GM21529 (cell line): ENCODE data around the gene LPXN.
A peak's percentile ranks its signal among the peaks of the same experiment; 100 is the strongest.

Experiments
- ATAC-seq: cut with Tn5 transposase; IDR thresholded peaks from one replicate; pipeline ENCODE4 v1.9.1; 2021; ENCODE audit not compliant: unreplicated experiment

LPXN gene

DNA sequence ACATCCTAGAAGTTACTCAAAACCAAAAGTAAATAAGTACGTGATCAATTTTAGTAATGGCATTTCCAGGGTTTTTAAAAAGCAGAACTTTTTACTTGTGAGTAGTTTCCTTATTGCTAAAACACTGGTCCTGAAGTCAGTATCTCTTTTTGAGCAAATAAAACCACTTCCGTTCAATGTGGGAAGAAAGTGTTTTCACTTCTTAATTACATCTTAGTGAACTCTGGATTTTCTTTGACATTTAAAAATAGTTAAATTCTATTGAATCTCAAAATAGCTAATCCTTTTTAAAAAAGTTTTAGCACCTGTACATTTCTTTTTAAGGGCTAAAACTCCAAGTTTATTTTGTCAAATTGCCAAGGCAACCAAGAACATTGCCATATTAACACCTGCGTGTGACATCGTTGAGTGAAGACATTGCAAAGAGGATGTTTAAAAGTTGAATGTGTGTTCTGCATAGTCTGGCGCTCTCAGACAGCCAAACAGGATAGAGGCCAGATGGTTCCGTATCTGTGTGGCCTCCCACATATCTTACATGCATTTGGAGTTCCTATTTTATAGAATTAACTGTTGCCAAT, 50.5 kb downstream of the LPXN start:
- peak; percentile 86 for ATAC-seq

DNA sequence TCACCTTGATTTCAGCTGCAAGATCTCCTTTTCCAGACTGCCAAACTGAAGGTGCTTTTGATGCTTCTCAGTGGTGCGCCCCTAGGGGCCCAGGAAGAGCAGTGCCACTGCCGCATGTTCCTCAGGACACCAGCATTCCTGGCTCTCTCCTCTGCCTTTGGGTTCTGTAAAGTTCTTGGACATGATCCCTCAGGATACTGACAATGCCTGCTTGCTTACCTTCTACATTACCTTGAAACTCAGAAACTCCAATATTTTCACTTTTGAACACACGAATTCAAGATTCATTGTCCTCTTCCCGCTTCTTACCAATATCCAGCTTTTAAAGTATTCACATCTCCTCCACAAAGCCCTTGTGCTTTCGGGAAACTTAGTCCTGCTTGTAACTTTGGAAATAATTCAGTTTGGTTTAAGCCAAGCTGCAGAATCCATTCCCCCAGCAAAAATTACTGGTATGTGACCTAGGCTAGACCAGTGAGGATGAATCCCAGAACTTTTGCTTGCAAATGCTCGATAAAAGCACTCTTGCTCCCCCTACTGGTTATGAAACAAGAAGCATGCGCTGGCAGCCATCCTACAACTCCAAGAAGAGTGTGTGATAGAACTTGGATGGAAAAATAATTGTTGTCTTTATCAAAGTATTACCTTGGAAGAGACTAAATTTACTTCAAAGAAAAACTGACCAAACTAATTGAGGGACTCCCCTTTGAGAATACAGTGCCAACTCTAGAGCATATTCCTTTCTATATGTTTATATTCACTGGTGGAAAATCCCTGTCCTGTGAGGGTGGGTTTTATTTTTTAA, 51.2 kb downstream of the LPXN start:
- ATAC-seq: peak; percentile 42

DNA sequence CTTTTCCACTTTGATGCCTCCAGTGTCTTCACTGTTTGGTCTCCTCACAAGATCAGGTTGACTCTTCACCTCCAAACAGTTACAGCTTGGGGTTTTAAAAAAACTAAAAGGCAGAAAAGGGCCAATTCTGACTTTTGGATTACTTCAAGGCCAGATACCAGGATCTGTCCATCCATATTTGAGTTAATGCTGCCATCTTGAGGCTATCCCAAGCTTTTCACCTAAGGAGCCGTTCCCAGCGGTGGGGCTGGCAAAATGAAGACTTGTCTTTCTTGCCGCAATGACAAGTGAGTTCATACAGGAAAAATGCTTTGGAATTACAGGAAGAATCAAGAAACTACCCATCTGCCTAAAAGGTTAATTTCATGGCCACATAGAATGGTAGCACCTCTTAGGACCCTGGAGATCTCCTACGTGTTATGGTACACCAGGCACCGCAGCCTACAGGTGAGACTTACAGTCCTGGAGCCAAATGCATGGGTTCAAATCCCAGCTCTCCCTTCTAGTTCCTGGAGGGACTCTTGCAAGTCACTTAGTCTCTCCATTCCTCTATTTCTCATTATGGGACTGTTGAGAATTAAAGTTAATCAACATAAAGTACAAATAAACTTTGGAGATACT, 61.8 kb downstream of the LPXN start:
- no peak for ATAC-seq

DNA sequence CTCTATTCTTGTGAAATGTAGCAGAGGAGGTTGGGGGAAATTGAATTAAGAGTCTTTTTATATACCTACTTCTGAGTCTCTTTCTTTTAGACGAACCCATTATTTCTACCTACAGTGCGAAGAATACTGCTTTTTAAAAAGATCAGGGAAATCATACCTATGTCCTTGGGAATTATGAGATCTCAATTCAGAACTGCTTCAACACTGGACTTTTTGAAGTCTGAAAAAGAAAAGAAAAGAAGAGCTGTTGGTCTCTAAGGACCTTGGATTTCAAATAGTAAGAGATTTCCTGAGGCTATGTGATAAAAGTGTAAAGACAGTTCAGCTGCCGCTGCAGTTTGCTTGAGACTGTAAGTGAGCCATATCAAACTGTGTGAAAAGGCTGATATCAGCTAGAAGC, 64.0 kb downstream of the LPXN start:
- no peak for ATAC-seq

DNA sequence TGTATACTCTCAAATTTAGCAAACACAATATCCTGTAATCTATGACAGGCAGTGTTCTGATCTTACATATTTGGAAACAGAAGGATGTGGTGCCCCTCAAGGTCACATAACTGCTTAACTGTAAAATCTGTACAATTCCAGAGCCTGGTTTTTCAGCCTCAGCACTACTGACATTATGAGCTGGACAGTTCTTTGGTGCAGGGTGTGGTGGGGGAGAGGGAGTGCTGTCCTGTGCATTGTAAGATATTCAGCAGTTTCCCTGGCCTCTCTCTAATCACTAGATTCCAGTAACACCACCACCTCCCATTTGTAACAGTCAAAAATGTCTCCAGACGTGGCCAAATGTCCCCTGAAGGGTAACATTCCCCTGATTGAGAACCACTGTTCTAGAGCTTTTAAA, 65.9 kb downstream of the LPXN start:
- no peak for ATAC-seq

DNA sequence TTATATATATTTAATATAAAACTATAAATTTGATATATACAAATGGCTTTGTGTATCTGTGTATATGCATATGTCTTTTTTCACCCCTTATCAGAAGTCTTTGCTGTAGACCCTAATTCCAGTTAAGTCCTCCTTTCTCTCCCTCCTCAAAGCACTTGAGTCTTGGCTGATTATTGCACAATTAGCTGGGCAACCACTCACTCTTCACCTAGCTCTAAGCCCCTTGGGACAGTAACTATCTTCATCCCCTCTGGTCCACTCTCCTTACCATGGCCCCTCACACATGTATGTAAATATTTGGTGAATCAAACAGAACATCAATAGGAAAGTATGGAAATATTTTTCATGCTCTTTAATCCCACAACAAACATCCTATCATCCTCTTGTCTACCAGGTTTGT, 66.8 kb downstream of the LPXN start:
- ATAC-seq: no peak

DNA sequence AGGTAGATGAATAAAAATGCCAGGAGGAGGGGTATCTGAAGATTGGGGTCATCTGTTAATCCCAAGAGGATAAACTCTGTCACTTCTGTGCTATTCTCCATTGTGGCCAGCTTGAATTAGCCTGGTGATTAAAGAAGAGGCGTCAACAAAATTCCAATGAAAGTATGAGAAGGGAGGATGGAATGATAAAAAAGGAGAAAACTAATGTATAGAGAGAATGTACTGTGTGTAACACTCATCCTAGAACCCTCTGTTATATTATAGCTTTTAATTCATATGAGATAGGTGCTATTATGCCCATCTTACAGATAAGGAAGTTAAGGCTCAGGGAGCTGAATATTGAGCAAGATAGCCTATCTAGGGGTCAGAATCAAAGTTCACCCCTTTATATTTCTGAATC, 67.7 kb downstream of the LPXN start, which contains the start of gene OR5B21:
OR5B21 (minus strand) TSS at position 101 of the 400 bp plus-strand sequence; CDS start at position 101, 0 bp downstream.
- ATAC-seq: no peak

DNA sequence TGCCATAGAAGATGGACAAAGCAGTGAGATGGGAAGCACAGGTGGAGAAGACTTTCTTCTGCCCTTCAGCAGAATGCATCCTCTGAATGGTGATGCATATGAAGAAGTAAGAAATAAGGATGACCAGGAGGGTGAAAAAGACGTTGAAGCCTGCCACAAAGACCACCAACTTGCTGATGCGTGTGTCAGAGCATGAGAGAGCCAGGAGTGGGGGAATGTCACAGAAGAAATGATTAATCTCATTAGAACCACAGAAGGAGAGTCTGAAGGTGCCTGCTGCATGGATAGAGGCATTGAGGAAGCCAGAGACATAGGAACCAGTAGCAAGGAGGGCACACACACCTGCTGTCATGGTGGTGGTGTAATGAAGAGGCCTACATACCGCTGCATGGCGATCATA, 68.3 kb downstream of the LPXN start:
- ATAC-seq: no peak

DNA sequence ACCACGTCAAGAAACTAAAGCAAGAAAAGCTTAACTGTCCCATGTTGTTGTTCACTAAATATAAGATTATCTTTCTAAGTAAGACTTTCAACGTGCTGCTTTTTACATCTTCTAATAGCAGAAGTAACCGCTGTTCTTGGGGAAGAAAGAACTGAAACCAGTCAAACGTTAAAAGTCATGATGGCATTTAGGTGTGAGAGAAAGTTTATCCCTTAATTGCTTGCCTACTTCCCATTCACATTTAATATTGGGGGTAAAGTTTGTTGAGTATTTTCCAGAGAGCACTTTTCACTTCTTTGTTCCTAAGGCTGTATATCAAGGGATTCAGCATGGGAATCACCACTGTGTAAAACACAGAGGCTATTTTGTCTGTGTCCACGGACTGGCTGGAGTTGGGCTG, 68.7 kb downstream of the LPXN start:
- peak; percentile 35 for ATAC-seq

DNA sequence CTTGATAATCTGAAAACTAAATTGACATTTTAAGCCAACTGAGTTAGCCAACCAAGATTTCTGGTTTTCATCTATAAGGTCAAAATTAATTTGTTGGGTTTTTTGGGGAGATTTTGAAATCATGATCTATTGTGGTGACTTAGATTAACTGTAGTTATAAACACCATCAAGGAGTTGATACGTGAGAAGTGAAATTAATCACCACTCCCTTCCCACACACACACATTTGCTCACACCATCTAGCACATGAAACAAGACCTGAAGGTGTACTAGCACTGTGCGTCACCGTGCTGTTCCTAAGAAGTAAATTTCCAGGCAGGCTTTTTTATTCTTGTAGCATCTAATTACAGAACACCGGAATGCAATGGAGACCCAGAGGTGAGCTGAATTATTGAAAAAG, 69.8 kb downstream of the LPXN start:
- no peak for ATAC-seq

DNA sequence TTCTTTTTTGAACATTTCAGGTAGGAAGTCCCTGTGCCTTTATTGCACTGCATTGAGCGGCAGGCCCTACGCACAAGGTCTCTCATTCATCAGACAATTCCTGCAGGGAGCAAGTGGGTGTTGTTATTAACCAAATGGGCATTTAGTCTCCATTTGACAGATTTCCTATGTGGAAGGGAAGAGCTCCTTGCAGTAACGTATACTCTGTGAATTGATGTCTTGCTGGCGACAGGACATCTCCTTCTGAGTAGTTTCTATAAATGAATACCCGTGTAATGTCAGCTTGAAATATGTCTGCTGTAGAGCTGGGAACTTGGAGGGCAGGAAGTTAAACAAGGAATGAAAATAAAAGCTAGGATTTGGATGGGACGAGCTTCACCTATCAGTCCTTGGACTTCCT, 71.4 kb downstream of the LPXN start:
- ATAC-seq: no peak

DNA sequence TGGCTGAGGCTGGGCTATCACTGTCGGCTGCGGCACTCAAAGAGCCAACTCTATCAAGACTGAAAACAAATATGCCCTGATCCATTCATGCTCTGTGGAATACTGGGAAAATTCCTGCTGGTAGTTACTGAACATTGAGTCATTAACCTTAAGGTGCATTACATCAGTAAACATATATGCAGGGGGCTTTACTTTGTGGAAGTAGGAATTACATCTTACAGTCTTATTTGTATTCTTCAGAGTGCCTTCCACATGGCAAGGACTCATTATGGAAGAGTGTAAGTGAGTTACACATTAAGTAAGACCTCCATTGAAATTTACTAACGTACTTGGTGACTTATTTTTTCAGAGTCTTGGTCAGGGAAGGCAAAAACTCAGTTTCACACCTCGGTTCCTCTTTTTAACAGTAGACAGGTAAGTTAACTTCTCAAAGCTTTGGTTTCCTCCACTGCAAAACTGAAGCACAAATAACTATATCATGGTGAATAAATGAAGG, 72.2 kb downstream of the LPXN start:
- ATAC-seq: peak; percentile 98

DNA sequence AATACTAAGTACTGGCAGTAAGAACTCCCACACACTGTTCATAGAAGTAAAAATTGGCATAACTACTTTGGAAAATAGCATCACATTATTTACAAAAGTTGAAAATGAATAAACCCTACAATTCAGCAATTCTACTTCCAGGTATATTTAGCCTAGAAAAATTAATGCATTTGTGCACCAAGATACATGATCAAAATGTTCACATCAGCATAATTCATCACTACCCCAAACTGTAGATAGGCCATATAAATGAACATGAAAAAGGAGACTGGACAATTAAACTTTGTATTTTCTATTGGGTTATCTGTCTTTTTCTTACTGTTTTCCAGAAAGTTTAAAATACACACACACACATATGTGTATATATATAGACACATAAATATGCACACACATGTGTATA, 73.7 kb downstream of the LPXN start:
- ATAC-seq: no peak

DNA sequence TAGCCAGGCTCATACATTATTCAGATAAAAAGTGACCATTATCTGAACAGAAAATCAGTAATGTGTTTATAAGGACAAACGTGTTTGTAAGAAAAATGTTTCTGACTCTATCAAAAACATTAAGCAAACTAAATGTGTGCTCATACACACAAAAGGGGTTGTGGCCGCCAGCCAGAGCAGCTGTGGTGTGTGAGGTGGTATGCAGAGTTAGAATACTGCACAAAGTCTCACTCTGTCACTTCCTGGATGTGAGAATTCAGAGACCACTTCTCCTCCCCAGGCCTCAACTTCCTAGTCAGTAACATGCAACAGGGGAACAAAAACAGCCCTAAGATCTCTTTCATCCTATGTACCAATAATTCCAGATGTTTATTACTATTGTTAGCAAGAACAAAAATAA, 77.2 kb downstream of the LPXN start:
- ATAC-seq: no peak

DNA sequence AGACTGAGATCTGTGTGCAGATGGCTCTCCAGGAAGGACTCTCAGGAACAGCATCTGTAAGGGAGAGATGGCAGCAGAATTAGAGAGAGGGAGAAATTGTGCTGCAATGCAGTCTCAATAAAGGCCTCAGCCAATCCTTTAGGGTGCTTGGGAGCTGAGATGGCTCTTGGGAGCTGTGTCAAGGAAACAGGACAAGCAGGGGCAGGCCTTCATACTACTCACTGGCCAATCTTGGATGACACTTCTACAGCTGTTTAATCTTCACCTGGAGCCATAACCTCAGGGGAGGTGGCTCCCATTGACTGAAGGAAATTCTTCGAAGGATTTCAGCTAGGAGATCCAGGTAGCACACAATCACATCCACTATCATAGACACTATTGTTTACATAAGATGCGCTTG, 77.7 kb downstream of the LPXN start:
- no peak for ATAC-seq

DNA sequence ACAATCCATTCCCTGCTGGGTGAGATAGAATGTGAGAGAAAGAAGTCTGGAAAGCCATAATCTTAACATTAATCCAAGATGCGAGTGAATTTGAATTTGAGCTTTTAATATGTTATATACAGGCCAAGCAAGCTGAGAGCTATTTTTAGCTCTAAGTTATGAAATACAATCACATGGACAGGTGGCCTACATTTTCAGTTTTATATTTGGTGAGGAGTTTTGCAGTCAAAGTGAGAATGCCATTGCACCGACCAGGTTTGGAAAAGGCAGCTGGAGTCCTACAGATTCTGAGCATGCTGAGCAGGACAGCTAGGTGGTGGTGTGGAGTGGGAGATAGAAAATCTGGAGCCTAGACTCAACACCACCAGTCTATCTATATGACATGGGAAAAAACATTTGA, 79.8 kb downstream of the LPXN start:
- peak; percentile 60 for ATAC-seq

DNA sequence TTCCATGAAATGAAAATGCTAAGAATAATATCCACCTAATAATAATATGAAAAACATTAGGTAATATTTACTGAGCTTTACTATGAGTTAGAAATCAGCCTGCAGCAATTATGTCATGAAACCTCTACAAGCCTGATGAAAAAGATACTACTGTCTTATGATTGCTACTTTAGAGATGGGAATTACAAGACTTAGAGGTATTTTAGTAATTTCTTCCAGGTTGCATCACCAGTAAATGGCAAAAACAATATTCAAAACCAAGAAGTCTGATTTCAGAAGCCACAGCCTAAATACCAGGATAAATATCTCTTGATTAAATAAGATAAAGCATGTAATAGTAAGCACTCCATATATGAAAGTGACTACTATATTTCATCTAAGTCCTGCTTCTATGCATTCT, 81.6 kb downstream of the LPXN start:
- no peak for ATAC-seq

DNA sequence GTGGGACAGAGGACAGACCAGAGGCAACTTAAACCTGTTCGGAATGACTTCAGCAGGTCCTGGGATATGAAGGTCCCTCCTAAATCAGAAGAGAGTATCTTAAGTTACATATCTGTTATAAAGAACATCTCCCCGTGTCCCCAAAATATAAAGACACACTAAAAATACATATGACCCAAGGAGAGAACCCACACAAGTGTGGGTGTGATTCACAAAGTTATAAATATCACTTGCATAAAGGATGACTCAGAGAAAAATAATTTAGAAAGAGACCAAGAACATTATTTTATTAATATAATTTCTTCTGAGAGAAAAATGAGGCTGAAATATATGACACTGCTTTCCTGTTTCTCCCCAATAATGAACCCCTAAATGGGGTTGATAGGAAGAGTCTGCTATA, 82.0 kb downstream of the LPXN start:
- no peak for ATAC-seq

DNA sequence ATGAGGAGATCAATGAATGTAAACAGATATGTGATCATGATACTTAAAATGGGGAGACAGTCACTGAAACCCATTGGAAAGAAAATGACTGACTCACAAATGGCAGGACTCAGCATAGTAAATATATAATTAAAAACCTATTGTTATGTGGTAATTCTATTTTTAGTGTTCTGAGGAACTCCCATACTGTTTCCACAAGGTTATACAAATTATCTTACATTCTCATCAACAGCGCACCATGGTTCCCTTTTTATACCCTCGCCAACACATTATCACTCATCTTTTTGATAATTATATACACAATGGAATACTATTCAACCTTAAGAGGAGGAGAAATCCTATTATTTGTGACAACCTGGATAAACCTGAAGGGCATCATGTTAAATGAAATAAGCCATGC, 84.8 kb downstream of the LPXN start:
- no peak for ATAC-seq

DNA sequence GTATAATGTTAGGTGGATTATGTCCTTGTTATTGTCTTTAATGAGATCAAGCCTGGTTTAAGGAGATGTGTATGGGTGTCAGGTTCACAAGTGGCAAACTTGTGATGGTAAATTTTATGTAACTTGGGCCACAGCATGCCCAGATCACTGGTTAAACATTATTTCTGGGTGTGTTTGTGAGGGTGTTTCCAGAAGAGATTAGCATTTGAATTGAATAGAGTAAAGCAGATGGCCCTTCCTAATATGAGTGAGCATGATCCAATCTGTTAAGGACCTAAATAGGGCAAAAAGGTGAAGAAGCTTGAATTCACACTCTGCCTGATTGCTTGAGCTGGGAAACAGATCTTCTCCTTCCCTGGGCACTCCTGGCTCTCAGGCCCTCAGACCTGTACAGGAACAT, 88.5 kb downstream of the LPXN start:
- no peak for ATAC-seq

DNA sequence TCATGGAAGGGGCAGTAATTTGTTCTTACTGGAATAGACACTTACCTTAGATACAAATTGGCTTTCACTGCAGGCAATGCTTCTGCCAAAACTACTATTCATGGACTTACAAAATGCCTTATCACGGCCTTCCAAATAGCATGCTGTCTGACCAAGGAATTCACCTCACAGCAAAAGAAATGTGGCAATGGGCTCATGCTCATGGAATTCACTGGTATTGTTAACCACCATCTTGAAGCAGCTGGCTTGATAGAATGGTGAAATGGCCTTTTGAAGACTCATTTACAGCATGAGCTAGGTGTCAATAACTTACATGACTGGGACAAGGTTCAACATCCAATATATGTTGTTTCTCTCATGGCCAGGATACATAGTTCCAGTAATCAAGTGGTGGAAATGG, 89.7 kb downstream of the LPXN start:
- no peak for ATAC-seq
